ENCODE results near the gene ACTL7A.
"Not testable (repeated sequence)": the region's sequence is repeated elsewhere in the genome, so short reads cannot be mapped to it uniquely, and the experiment has no call there.

Gene ACTL7A

GRCh38 chr9:108876425-108876824 is 14.4 kb downstream of the ACTL7A start:
- DNase-seq (ENCODE audit: low read depth in 1 of 2, low spot score in 1 of 2), result no peak

GRCh38 chr9:108877524-108877923 is 15.5 kb downstream of the ACTL7A start:
- no peak for DNase-seq (ENCODE audit: low read depth in 1 of 2, low spot score in 1 of 2)

- no peak for DNase-seq (ENCODE audit: low read depth in 1 of 2, low spot score in 1 of 2)
These were observed 18.8 kb downstream of the ACTL7A start for GRCh38 chr9:108880738-108881316.

- DNase-seq (ENCODE audit: low read depth in 1 of 2, low spot score in 1 of 2), result no peak
These were observed 20.2 kb downstream of the ACTL7A start for GRCh38 chr9:108882052-108882888.

GRCh38 chr9:108883085-108883484 is 21.0 kb downstream of the ACTL7A start:
- DNase-seq (ENCODE audit: low read depth in 1 of 2, low spot score in 1 of 2), result no peak

GRCh38 chr9:108884701-108885100 is 22.6 kb downstream of the ACTL7A start:
- DNase-seq (ENCODE audit: low read depth in 1 of 2, low spot score in 1 of 2), result no peak

- peak in 1 of 2 donors; percentile 71 for DNase-seq (ENCODE audit: low read depth in 1 of 2, low spot score in 1 of 2)
These were observed 23.7 kb downstream of the ACTL7A start for GRCh38 chr9:108885643-108886348.

- DNase-seq (ENCODE audit: low read depth in 1 of 2, low spot score in 1 of 2), result not testable (repeated sequence)
These were observed 24.7 kb downstream of the ACTL7A start for GRCh38 chr9:108886594-108887271.

- DNase-seq (ENCODE audit: low read depth in 1 of 2, low spot score in 1 of 2), result no peak
These were observed 27.6 kb downstream of the ACTL7A start for GRCh38 chr9:108889649-108890067.

- DNase-seq (ENCODE audit: low read depth in 1 of 2, low spot score in 1 of 2), result no peak
These were observed 32.3 kb downstream of the ACTL7A start for GRCh38 chr9:108894225-108894997.

- no peak for DNase-seq (ENCODE audit: low read depth in 1 of 2, low spot score in 1 of 2)
These were observed 35.4 kb downstream of the ACTL7A start for GRCh38 chr9:108897324-108898096.

- DNase-seq (ENCODE audit: low read depth in 1 of 2, low spot score in 1 of 2), result not testable (repeated sequence)
These were observed 37.1 kb downstream of the ACTL7A start for GRCh38 chr9:108899023-108899695.

GRCh38 chr9:108900176-108900575 is 38.1 kb downstream of the ACTL7A start:
- DNase-seq (ENCODE audit: low read depth in 1 of 2, low spot score in 1 of 2), result no peak

GRCh38 chr9:108903420-108904103 is 41.5 kb downstream of the ACTL7A start:
- DNase-seq (ENCODE audit: low read depth in 1 of 2, low spot score in 1 of 2), result no peak

- no peak for DNase-seq (ENCODE audit: low read depth in 1 of 2, low spot score in 1 of 2)
These were observed 42.1 kb downstream of the ACTL7A start for GRCh38 chr9:108904161-108904560.

GRCh38 chr9:108905494-108905893 is 43.4 kb downstream of the ACTL7A start:
- DNase-seq (ENCODE audit: low read depth in 1 of 2, low spot score in 1 of 2), result no peak

GRCh38 chr9:108910402-108910801 is 48.3 kb downstream of the ACTL7A start:
- DNase-seq (ENCODE audit: low read depth in 1 of 2, low spot score in 1 of 2), result no peak

GRCh38 chr9:108910914-108911313 is 48.8 kb downstream of the ACTL7A start:
- no peak for DNase-seq (ENCODE audit: low read depth in 1 of 2, low spot score in 1 of 2)

- no peak for DNase-seq (ENCODE audit: low read depth in 1 of 2, low spot score in 1 of 2)
These were observed 49.8 kb downstream of the ACTL7A start for GRCh38 chr9:108911820-108912219.
